Colonic mucosa (tissue), 4 donors: ENCODE results near the gene CCDC186. TPM values are rescaled to one million over a fixed set of nuclear protein-coding genes. Genes with fewer than 3 reads are reported as not detected.

ENCODE experiments used
- DNase-seq: peaks from one replicate; pipeline ENCODE4 v3.0.0-alpha.2; 2020
- H3K27ac ChIP-seq: fragments of 200-600 bp; one replicate; pipeline ENCODE4 v1.8.0; 2021
- H3K27me3 ChIP-seq: fragments of 200-600 bp; one replicate; pipeline ENCODE4 v1.8.0; 2021
- H3K36me3 ChIP-seq: fragments of 200-600 bp; one replicate; pipeline ENCODE4 v1.8.0; 2021
- H3K4me1 ChIP-seq: fragments of 200-600 bp; one replicate; pipeline ENCODE4 v1.8.0; 2021; ENCODE audit warnings: mild to moderate bottlenecking
- H3K4me3 ChIP-seq: fragments of 200-600 bp; one replicate; pipeline ENCODE4 v1.8.0; 2021
- H3K9ac ChIP-seq, 2 donors: one replicate each; pipeline ENCODE4 v1.7.0; 2013; ENCODE audit warnings: control low read depth in 2 of 2, low read depth in 2 of 2, low read length in 2 of 2
- H3K9me3 ChIP-seq: fragments of 200-600 bp; one replicate; pipeline ENCODE4 v1.8.0; 2021
- intact Hi-C: fragments of 100-400 bp; cut with DNase I; formaldehyde crosslinking; loops from one replicate; pipeline ENCODE4 v1.14.1; 2022
- total RNA-seq, 2 donors: library from RNA; stranded (reverse); fragmentation: NEBNext Ultra II Directional in 1 of 2; extraction: Animal tissue kit (Norgen Biotek cat#: 25700) in 1 of 2; gene quantifications; one replicate each; pipeline ENCODE4 v1.2.1, GENCODE V29; 2021
- TF ChIP-seq, protein P1 (sequence below): fragments of 200-600 bp; IDR thresholded peaks from one replicate; pipeline ENCODE4 v1.8.0; 2022; ENCODE audit warnings: antibody characterized with exemption, mild to moderate bottlenecking
- donor health status: healthy.
- donor health status: DM: no; HTN: no; CAD: no.
- donor health status: DM: no; HTN: no; CAD: no.

The CCDC186 gene
- total RNA-seq, 2 donors from 2014 or later = 31.2 to 53.1 TPM

DNA sequence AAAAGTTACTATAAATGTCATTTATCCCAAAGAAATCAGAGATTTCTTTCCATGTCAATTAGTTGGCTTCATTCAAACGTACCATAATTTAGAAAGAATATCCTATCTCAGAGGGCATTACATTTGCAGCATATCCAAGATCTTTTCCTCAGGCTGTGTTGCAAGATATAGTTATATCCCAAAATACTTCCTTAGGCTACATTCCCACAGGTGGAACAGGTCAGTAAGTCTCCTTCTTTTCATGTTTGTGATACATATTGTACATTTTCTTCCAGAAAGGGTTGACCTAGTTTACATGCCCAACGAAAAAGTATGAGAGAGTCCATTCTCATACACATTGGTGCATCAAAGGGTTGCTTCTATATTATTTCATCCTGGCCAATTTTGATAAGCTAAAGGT is 38.1 kb upstream of the CCDC186 start:
- H3K9ac ChIP-seq = no peak overlapping the region
- H3K27ac ChIP-seq = no peak overlapping the region
- H3K9me3 ChIP-seq = no peaks in the 10 kb centered on the region
- DNase-seq = no peak
- no peak overlapping the region for H3K4me3 ChIP-seq
- TF ChIP-seq, protein P1, sequence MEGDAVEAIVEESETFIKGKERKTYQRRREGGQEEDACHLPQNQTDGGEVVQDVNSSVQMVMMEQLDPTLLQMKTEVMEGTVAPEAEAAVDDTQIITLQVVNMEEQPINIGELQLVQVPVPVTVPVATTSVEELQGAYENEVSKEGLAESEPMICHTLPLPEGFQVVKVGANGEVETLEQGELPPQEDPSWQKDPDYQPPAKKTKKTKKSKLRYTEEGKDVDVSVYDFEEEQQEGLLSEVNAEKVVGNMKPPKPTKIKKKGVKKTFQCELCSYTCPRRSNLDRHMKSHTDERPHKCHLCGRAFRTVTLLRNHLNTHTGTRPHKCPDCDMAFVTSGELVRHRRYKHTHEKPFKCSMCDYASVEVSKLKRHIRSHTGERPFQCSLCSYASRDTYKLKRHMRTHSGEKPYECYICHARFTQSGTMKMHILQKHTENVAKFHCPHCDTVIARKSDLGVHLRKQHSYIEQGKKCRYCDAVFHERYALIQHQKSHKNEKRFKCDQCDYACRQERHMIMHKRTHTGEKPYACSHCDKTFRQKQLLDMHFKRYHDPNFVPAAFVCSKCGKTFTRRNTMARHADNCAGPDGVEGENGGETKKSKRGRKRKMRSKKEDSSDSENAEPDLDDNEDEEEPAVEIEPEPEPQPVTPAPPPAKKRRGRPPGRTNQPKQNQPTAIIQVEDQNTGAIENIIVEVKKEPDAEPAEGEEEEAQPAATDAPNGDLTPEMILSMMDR = no peak
- H3K4me1 ChIP-seq = no peaks in the 10 kb centered on the region
- intact Hi-C loops = no loop called here
- no peaks in the 10 kb centered on the region for H3K36me3 ChIP-seq
- no peaks in the 10 kb centered on the region for H3K27me3 ChIP-seq

DNA sequence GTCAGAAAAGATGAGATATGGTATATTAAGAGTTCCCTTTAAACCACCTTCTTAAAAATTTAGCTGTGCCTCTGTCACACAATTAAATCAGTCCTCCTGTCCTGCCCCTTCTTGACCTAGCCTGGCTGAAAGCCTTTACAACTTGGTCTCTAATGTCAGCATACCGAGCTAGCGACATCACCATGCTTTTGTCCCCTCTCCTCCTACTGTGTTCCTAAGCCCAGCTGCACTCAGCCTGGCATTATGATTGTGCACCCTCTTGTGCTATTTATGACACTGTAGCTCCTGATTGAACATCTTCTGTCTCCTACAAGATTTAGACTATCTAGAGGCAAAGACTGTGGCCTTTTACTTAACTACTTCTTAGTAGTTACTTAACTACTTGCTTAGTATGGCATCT is 34.3 kb upstream of the CCDC186 start:
- no peaks in the 10 kb centered on the region for H3K9me3 ChIP-seq
- H3K4me1 ChIP-seq = no peaks in the 10 kb centered on the region
- DNase-seq = no peak
- TF ChIP-seq, protein P1 = no peak
- no peak overlapping the region for H3K4me3 ChIP-seq
- H3K9ac ChIP-seq = no peak overlapping the region
- H3K27ac ChIP-seq = no peak overlapping the region
- H3K27me3 ChIP-seq = no peaks in the 10 kb centered on the region
- intact Hi-C loops = no loop called here
- no peaks in the 10 kb centered on the region for H3K36me3 ChIP-seq

DNA sequence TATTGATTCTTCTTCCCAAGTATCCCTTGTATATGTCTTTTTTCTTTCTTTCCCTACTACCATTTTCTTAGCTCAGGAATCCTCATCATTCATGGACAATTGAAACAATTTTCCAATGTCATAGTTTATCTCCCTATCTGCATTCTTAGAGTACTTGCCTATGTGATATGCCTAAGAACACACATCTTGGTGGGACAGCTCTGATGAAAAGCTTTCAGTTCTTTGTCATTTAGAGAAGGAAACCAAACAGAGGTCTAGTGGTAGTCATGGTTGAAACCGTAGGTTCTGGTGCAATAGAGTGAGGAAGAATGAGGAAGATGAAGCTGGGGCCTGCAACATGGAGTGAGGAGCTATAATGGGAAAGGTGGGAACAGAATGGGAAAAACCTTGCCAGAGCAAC is 33.3 kb upstream of the CCDC186 start:
- Histone ChIP-seq H3K27me3 (no peaks in the 10 kb centered on the region), H3K9ac (no peak overlapping the region), H3K36me3 (no peaks in the 10 kb centered on the region), H3K4me1 (no peaks in the 10 kb centered on the region), H3K9me3 (no peaks in the 10 kb centered on the region), H3K27ac (no peak overlapping the region), H3K4me3 (no peak overlapping the region)
- intact Hi-C loops = no loop called here
- DNase-seq = no peak
- TF ChIP-seq, protein P1 = no peak

DNA sequence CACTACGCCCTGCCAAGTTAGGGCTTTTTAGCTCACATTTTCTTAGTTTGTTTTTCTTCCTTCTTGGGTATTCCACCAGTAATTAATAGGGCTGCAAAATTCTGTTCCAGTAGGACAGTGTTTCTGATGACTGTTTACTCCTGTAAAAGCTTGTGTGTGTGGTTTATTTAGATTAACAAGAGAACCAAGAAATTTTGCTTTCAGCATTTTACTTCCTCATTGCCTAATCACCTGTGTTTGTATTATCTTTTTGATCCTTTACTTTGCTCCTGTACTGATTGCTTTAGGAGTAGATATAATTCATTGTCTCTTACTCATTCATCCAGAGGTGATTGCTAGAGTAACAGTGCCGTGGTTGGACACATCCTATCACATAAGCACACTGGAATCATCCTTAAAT is 32.9 kb upstream of the CCDC186 start:
- Histone ChIP-seq H3K27ac (no peak overlapping the region), H3K9ac (no peak overlapping the region), H3K4me1 (no peaks in the 10 kb centered on the region), H3K9me3 (no peaks in the 10 kb centered on the region), H3K36me3 (no peaks in the 10 kb centered on the region), H3K4me3 (no peak overlapping the region), H3K27me3 (no peaks in the 10 kb centered on the region)
- no peak for DNase-seq
- intact Hi-C loops = no loop called here
- TF ChIP-seq, protein P1 = no peak

DNA sequence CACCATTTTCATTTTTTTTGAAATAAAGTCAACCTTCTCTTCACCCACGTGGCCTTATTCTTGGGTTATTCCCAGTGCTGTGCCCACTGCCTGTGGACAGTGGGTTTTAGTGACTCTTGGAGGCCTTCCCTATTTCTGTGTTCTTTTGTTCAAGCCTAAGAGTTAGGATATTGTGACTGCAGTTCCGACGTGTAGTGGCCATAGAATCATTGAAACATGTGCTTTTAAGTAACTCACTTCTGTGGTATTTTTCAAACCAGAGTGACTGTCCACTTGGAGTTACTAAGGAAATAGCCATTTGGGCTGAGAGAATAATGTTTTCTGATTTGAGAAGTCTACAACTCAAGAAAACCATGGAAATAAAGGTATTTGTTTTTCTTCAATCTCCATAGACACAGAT is 28.8 kb upstream of the CCDC186 start:
- no peaks in the 10 kb centered on the region for H3K4me1 ChIP-seq

More for the DNA sequence above, 28.8 kb upstream of the CCDC186 start:
- intact Hi-C loops = no loop called here
- no peak overlapping the region for H3K27ac ChIP-seq
- H3K4me3 ChIP-seq = no peak overlapping the region
- DNase-seq = no peak
- H3K9ac ChIP-seq = no peak overlapping the region
- TF ChIP-seq, protein P1 = no peak
- H3K9me3 ChIP-seq = no peaks in the 10 kb centered on the region
- no peaks in the 10 kb centered on the region for H3K36me3 ChIP-seq
- H3K27me3 ChIP-seq = no peaks in the 10 kb centered on the region
